Measurements from ENCODE around the gene TRAPPC2L. TPM values are rescaled to one million over a fixed set of nuclear protein-coding genes. Genes with fewer than 3 reads are reported as not detected.
"Not testable (repeated sequence)": the region's sequence is repeated elsewhere in the genome, so short reads cannot be mapped to it uniquely, and the experiment has no call there.

Gene TRAPPC2L
- total RNA-seq, 1 donor from 2014 or later, result 50.6 TPM

DNA sequence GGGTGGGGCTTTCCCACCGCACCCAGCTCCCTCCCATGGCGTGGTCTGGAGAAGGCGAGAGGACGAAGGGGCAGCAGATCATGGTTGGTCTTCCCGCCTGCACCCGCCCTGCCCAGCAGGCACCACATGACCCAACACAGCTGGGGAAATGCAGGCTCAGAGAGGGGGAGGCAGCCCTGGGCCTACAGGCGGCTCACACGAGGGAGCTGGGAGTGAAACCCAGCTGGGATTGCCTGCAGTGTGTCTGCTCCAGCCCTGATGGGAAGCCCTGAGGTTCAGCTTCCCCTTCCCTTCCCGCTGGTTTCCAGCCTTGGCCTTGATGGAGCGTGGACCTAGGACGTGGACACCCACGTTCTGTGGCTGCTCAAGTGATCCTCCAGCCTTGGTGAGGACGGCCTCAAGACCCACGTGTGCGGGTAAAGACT, 29.5 kb downstream of the TRAPPC2L start:
- Mint-ChIP-seq H3K27me3 (ENCODE audit: unreplicated experiment) (peaks cover 28% of the 10 kb centered on the region), H3K27ac (ENCODE audit: unreplicated experiment) (peak overlapping the region; percentile 38), H3K4me3 (ENCODE audit: unreplicated experiment) (no peak overlapping the region), H3K36me3 (ENCODE audit: unreplicated experiment) (peaks cover 5% of the 10 kb centered on the region), H3K4me1 (ENCODE audit: low read depth, unreplicated experiment) (peaks cover 4% of the 10 kb centered on the region), H3K9me3 (ENCODE audit: unreplicated experiment) (peaks cover 34% of the 10 kb centered on the region)
- TF ChIP-seq, protein P1, sequence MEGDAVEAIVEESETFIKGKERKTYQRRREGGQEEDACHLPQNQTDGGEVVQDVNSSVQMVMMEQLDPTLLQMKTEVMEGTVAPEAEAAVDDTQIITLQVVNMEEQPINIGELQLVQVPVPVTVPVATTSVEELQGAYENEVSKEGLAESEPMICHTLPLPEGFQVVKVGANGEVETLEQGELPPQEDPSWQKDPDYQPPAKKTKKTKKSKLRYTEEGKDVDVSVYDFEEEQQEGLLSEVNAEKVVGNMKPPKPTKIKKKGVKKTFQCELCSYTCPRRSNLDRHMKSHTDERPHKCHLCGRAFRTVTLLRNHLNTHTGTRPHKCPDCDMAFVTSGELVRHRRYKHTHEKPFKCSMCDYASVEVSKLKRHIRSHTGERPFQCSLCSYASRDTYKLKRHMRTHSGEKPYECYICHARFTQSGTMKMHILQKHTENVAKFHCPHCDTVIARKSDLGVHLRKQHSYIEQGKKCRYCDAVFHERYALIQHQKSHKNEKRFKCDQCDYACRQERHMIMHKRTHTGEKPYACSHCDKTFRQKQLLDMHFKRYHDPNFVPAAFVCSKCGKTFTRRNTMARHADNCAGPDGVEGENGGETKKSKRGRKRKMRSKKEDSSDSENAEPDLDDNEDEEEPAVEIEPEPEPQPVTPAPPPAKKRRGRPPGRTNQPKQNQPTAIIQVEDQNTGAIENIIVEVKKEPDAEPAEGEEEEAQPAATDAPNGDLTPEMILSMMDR (IDR thresholded peaks at IDR 0.05; ENCODE audit: partially characterized antibody, unreplicated experiment), result no peak
- no peak for DNase-seq

DNA sequence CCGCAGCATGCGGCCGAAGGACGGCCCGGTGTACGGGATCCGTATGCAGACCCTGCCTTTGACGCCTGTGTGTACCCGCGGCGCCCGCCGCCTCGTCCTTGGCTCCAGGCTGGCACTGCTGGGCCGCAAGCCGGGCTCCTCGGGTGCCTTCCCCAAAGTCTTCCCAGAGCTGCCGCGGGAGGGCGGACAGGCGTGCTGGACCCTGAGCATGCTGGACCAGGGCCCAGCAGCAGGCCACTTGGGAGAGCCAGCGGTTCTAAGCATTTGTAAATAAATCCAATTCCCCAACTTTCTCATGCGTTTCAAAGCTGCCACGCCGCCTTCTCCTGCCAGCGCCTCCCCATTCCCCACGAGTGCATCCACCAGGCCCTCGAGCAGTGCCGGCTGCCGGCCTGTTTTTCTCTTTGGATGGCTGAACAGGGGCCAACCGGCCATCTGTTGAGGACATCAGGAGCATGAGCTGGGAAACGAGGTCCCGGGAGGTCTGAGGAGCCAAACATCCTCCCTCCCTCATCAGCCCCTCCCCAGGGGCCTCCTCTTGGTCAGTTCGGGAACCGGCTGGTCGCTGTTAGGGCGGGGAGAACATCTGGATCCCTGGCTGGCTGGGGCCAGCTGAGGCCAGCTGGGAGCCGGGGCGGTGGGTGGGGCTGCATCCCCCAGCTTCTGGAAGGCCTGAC, 30.1 kb downstream of the TRAPPC2L start:
- Mint-ChIP-seq H3K27me3 (ENCODE audit: unreplicated experiment) (peaks cover 30% of the 10 kb centered on the region), H3K27ac (ENCODE audit: unreplicated experiment) (peak overlapping the region; percentile 85), H3K36me3 (ENCODE audit: unreplicated experiment) (peaks cover 5% of the 10 kb centered on the region), H3K9me3 (ENCODE audit: unreplicated experiment) (peaks cover 38% of the 10 kb centered on the region), H3K4me3 (ENCODE audit: unreplicated experiment) (no peak overlapping the region), H3K4me1 (ENCODE audit: low read depth, unreplicated experiment) (peaks cover 6% of the 10 kb centered on the region)
- TF ChIP-seq, protein P1 (IDR thresholded peaks at IDR 0.05; ENCODE audit: partially characterized antibody, unreplicated experiment), result no peak
- DNase-seq, result peak; percentile 66

DNA sequence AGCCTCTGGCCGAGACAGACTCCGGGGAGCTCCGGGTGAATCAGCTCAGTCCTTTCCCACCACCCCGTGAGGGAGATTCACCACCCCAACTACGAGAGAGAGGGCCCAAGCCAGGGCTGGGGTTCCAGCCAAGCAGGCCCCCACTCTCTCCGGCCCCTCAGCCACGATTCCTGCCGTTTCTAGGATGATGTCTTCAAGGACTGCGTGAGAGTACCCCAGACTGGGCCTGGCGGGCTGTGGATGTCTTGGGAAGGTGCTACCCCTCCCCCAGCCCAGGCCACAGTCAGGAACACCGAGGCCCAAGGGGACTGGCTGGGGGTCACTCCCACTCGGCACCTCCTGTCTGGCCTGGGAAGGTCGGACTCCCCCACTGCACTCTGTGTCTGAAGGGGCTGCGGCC, 31.1 kb downstream of the TRAPPC2L start:
- Mint-ChIP-seq H3K4me1 (ENCODE audit: low read depth, unreplicated experiment) (peaks cover 7% of the 10 kb centered on the region), H3K27ac (ENCODE audit: unreplicated experiment) (no peak overlapping the region), H3K27me3 (ENCODE audit: unreplicated experiment) (peaks cover 28% of the 10 kb centered on the region), H3K4me3 (ENCODE audit: unreplicated experiment) (no peak overlapping the region), H3K36me3 (ENCODE audit: unreplicated experiment) (peaks cover 5% of the 10 kb centered on the region), H3K9me3 (ENCODE audit: unreplicated experiment) (peaks cover 42% of the 10 kb centered on the region)
- DNase-seq, result no peak
- TF ChIP-seq, protein P1 (IDR thresholded peaks at IDR 0.05; ENCODE audit: partially characterized antibody, unreplicated experiment), result no peak

DNA sequence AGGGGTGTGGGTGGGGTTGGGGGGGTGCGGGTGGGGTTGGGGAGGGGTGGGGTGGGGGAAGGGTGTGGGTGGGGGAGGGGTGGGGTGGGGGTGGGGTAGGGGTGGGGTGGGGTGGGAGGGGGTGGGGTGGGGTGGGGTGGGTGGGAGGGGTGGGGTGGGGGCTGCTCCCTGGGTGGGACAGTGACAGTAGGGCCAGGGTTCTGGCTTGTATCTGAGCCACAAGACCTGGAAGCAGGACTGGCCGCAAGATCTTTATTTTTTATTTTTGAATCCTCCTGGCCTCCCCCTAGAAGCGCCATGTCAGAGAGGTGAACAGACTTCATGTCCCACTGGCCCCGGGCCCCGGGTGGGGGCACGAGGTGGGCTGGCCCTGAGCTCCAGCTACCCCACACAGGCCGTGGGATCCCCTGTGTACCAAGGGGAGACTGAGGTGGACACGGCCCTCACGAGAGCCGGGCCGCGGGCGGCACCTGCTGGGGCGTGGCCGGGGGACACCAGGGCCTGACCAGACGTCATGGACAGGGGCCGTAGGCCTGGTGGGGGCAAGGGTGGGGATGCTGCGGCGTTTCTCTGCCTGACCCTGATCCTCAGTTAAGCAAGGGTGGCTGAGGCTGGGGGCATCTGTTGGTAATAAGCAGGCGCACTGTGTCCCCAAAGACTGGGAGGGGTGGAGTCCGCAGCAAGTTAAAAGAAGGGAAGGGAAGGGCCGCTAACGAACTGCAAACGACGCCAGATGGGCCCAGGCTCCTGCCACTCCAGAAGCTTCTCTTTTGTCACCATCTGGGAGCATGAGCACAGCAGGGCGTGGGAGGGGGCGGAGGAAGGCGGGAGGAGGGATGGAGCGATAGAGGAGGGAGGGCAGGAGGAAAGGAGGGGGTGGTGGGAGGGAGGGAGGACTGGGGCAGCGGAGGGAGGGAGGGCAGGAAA, 31.8 kb downstream of the TRAPPC2L start:
- Mint-ChIP-seq H3K27ac (ENCODE audit: unreplicated experiment) (peak overlapping the region; percentile 68), H3K27me3 (ENCODE audit: unreplicated experiment) (peaks cover 25% of the 10 kb centered on the region), H3K4me3 (ENCODE audit: unreplicated experiment) (no peak overlapping the region), H3K36me3 (ENCODE audit: unreplicated experiment) (peaks cover 5% of the 10 kb centered on the region), H3K9me3 (ENCODE audit: unreplicated experiment) (peaks cover 42% of the 10 kb centered on the region), H3K4me1 (ENCODE audit: low read depth, unreplicated experiment) (peaks cover 7% of the 10 kb centered on the region)
- peak; percentile 81 for DNase-seq
- TF ChIP-seq, protein P1 (IDR thresholded peaks at IDR 0.05; ENCODE audit: partially characterized antibody, unreplicated experiment), result no peak

DNA sequence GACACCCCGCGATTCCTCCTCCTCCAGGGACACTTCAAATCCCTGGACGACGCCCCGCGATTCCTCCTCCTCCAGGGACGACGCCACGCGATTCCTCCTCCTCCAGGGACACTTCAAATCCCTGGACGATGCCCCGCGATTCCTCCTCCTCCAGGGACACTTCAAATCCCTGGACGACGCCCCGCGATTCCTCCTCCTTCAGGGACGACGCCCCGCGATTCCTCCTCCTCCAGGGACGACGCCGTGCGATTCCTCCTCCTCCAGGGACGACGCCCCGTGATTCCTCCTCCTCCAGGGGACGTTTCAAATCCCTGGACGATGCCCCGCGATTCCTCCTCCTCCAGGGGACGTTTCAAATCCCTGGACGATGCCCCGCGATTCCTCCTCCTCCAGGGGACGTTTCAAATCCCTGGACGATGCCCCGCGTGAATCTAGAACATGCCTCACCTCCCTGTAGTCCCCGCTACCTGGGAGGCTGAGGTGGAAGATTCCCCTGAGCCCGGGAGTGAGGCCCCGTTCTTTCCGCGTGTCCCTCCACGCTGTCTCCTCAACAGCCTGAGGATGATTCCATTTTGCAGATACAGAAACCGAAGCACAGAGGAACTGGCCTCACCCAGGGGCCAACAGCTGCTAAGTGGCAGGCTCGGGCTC, 32.9 kb downstream of the TRAPPC2L start:
- H3K36me3 Mint-ChIP-seq (ENCODE audit: unreplicated experiment); DNase-seq; H3K4me1 Mint-ChIP-seq (ENCODE audit: low read depth, unreplicated experiment): not testable (repeated sequence)
- peak overlapping the region; percentile 30 for H3K4me3 Mint-ChIP-seq (ENCODE audit: unreplicated experiment)
- H3K27ac Mint-ChIP-seq (ENCODE audit: unreplicated experiment), result peak overlapping the region; percentile 73
- peaks cover 40% of the 10 kb centered on the region for H3K9me3 Mint-ChIP-seq (ENCODE audit: unreplicated experiment)
- peaks cover 23% of the 10 kb centered on the region for H3K27me3 Mint-ChIP-seq (ENCODE audit: unreplicated experiment)

All from glutamatergic neuron (in vitro differentiated cells).